ENCODE data around the gene METTL3.
A peak's percentile ranks its signal among the peaks of the same experiment; 100 is the strongest.

METTL3 gene

DNA sequence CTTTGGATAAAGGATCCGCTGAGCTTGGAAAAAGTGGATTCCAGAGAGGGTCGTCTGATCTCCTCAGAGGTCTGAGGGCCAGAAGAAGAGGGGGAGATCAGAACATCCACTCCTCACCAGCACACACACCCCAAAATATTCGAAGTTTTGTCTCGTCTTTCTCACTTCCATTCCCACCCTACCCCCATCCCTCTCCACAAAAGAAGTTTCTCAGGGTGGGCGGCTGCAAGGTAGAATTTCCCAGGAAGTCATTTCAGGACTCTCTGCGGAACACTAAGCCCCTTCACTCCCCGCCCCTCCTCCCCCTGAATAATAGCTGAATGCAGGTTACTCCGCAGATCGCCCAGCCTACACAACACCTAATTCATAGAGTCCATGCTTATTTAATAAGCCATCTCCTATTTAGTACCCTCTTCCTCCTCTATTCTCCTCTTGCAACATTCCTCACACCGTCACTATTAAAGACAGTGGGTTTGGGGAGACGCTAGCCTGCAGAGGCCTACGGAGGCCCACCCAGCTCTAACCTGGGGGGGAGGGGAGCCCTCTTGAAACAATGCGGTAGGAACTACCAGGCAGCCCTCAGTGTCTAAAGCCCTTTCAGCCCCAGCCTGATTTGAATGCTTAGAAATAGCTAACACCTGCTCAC is 15.7 kb upstream of the METTL3 start:
- DNase-seq (ENCODE audit: low read depth) = no peak

DNA sequence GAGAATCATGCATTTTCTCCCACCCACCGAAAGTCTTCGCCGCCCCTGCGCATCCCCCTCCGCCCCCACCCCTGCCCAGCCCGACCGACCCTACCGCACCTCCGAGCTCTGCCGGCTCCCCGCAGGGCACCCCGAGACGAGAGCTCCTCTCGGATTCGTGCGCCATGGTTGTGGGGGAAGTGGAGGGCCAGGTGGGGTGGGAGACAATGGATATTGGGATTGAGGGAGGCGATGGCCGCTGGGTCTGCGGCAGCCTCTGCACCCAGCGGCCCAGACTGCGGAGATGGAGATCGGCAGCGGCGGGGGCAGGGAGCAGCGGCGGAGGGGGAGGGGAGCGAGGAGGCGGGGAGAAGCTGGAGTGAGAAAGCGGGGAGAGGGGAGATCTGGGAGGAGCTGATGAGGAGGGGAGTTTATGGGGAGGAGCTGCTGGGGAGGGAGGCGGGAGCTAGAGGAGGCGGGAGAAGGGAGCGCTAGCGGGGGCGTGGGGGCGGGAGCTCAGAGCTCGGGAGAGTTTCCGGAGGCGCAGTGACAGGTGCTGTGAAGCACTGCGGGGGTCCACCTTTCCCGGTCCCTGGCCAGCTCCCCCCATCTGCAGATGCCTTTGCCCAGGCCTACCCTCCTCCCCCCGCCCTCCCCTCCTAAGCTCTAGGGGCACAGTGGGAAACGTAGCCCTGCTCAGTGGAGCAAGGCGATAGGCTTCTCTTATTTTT is 15.0 kb upstream of the METTL3 start, which contains the start of gene SALL2:
TSS of gene SALL2 (minus strand) at position 385 of the 710 bp plus-strand sequence. CDS start at position 166, 219 bp downstream.
- DNase-seq (ENCODE audit: low read depth) = peak; percentile 31

DNA sequence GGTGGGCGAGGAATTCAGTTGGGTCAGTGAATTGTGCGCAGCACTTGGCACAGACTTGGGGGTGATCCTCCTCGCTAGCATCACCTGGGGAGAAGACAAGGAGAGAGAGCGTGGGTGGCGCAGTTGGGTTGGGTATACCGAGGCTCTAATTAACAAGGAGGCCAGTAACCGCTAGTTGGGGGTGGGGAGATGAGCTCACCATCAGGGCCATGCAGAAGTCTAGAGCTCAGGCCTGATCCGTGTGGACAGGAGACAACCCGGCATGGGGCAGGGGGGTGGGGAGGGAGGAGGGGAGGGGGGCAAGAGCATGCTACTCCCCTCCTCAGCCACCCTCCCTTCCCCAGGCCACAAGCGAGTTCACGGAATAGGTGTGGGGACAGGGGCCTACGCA is 14.4 kb upstream of the METTL3 start:
- no peak for DNase-seq (ENCODE audit: low read depth)

DNA sequence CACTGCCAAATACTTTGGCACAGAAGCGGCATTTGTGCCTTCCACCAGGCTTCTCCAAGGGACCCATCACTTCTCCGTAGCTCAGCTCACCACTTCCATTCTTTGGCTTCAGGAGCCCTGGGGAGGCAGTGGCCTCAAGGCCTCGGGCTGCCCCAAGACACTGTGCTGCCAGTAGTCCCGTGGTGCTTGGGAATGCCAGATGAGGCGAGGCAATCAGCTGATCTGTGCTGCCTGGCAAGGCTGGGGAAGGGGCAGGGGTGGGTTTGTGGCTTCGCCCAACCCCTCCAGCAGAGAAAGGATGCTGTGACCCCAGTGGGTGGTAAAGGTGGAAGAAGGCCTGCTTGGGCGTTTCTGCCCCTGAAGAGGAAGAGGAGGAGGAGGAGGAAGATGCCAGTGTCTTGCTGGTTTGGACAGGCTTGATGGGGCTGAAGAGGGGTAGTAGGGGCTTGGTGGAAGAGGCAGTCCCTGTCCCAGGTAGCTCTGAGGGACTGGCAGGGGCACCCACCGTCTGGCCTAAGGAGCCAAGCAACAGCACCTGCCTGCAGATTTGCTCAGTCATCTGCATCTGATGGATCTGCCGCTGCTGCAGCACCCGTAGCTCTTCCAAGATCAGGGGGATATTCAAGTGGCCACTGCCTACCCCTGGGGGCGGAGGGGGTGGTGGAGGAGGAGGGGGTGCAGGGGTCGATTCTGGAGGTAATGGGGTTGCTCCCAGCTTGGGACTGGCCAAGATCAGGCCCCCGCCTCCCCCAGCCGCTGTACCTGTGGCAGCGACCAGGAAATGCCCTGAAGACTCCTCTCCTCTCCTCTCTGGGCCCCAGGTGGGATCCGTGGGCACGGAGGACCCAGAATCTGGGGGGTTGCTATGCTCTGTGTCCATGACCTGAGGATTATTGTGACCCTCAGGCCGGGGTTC is 13.7 kb upstream of the METTL3 start:
- DNase-seq (ENCODE audit: low read depth) = no peak

DNA sequence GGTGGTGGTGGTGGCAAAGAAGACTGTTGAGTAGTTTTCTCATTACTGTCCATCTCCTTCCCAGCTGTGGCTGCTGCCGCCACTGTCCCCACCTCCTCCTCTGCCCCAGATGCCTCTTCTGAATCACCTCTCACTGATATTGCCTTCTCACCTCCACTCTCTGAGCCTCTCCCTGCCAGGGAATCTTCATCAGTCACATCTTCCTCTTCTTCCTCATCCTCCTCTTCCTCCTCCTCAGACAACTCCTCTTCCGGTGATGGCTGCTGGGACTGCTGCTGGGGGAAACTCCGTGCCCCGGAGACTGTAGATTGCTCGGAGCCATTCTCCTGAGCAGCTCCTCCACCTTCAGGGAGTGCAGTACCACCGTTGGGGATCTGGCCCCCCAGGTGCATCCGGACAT is 12.1 kb upstream of the METTL3 start:
- no peak for DNase-seq (ENCODE audit: low read depth)

DNA sequence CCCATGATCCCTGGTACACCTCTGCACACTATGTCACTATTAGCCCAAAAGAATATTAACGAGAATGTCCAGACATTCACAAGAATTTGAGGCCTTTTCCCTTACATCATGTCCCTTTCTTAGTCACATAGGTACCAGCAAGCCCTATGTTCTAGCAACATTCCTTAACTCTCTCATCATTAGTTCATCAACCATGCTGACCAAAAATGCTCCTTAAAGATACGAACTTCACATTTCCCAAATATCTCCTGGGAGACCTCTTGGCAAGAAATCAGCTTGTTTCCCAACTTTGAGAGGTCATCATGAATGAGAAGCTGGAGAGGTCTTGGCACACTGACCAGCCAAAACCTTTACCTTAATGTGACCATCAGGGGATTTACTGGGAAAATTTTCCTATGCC is 10.4 kb upstream of the METTL3 start:
- no peak for DNase-seq (ENCODE audit: low read depth)

DNA sequence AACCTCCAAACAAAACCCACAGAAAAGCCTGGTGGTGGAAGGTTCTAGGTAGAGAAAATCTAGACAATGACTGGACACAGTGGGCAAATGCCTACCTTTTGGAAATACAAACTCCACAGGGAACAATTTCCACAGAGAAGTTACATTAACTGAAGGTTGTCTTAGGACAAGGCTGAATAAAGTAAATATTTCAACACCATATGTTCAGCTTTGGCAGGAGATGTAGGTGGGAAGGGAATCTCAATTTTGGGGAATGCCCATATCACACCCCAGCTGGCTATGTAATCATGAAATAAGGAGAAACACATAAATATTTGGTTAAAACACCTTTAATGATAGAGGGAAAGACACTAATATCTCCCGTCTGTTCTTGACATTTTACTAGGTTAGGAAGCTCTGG is 9.6 kb upstream of the METTL3 start:
- no peak for DNase-seq (ENCODE audit: low read depth)

DNA sequence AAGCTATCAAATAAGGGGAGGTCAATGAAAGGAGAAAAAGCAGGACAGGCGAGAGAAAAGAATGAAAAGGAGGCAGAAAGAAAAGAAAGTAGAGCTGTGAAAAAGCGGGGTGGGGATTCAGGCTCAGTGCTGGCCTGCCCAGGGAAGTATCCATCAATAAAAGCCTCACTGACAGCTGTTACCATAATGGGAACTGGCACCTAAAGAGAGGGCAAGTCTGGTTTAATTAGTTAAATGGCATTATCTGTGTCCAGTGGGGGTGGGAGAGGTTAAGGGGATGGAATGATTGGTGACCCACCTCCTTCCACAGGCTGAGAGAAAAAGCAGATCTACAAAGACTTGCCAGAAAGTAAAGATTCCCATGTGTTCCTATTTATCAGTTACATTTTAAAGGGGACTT is 7.6 kb upstream of the METTL3 start:
- DNase-seq (ENCODE audit: low read depth) = no peak

DNA sequence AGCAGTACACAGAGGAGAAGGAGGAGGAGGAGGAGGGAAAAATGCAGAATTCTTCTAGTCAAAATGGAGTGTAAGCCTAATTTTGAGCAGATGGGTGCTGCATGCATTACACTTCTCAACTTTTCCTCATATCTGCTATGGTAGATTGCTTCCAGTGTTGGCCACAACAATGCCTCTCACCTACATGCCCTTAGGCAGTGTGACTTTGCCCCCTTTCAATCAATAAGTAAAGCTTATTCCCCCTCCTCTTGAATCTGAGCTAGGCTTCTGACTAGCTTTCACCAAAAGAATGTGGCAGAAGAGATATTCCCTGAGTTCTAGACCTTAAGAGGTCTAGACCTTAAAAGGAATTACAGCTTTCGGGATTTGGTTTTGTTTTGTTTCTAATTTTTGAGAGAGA is 3.2 kb upstream of the METTL3 start:
- DNase-seq (ENCODE audit: low read depth) = no peak

DNA sequence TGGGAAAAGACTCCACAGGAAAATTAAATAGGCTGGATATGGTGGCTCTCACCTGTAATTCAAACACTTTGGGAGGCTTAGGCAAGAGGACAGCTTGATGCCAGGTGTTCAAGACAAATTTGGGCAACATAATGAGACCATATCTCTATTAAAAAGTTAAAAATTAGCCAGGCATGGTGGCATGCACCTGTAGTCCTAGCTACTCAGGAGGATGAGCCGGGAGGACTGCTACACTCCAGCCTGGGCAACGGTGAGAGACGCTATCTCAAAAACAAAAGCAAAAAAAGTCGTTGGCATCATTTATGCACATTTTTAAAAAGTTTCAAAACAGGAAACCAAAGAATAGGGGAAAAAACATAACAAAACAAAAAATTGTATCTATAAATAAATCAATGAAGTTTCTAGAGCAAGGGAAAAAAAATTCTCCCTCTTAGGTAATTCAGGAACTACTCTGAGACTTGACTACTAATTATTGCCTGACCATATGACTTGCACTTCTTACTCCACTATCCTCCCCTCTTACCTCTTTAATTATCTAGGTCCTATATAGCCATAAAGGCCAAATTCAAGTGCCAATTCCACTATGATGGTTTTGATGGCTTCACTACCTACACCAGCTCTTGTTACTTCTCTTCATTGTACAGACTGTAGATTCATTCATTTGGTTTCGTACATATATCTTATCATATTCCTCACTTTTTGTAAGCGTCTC is 1.6 kb downstream of the METTL3 start:
- no peak for DNase-seq (ENCODE audit: low read depth)

DNA sequence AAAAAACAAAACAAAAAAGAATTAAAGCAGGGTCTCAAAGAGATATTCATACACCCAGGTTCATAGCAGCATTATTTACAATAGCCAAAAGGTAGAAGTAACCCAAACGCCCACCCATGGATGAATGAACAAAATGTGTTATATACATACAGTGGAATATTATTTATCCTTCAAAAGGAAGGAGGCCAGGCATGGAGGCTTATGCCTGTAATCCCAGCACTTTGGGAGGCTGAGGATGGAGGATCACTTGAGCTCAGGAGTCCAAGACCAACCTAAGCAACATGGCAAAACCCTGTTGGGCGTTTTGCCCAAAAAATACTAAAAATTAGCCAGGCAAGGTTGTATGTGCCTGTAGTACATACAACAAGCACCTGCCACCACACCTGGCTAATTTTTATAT is 4.6 kb downstream of the METTL3 start:
- no peak for DNase-seq (ENCODE audit: low read depth)

DNA sequence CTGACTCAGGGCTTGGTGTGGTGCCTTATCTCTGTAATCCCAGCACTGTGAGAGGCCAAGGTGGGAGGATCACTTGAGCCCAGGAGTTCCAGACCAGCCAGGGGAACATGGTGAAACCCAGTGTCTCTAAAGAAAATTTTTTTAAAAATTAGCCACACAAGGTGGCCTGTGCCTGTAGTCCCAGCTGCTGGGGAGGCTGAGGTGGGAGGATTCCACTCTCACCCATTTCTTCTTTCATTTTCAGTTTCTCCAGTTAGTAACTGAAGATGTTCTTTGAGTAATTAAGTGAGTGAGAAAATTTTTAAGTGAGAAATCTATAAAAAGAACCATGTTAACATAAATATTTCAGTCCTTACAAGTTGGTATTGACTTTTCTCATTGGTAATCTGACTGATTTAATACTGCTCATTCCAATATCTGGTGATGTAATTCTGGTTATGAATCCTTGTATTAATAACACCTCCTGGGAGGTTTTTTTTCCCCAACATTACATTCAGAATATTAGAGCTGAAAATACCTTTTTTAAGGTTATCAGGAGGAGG is 6.1 kb downstream of the METTL3 start:
- no peak for DNase-seq (ENCODE audit: low read depth)

DNA sequence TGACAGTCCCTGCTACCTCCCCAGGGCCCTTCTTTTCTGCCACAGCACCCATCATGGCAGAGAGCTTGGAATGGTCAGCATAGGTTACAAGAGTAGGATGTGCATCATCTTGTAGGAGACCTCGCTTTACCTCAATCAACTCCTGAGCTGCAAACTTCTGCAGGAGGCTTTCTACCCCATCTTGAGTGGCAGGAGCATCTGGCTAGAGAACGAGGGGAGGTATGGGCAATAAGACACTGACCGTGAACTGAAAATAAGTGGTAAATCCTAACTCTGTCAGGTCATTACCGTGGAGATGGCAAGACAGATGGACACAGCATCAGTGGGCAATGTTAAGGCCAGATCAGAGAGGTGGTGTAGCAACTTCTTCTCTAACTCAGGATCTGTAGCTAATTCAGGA is 7.8 kb downstream of the METTL3 start:
- DNase-seq (ENCODE audit: low read depth) = no peak

DNA sequence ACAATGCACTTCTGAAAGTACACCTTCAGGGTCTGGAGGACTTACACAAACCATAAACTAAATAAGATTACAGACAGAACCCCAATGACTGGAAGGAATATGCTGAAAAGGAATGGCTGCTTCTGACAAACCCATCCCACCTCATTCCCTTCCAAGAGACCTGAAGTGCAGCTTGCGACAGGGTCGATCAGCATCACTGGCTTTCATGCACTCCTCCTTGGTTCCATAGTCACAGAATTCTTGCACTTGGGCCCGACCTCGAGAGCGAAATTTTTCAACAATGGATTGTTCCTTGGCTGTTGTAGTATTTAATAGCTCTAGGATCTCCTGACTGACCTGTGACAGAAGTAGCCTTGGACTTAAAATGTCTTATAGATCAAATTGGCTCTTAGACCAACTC is 9.6 kb downstream of the METTL3 start:
- DNase-seq (ENCODE audit: low read depth) = no peak

DNA sequence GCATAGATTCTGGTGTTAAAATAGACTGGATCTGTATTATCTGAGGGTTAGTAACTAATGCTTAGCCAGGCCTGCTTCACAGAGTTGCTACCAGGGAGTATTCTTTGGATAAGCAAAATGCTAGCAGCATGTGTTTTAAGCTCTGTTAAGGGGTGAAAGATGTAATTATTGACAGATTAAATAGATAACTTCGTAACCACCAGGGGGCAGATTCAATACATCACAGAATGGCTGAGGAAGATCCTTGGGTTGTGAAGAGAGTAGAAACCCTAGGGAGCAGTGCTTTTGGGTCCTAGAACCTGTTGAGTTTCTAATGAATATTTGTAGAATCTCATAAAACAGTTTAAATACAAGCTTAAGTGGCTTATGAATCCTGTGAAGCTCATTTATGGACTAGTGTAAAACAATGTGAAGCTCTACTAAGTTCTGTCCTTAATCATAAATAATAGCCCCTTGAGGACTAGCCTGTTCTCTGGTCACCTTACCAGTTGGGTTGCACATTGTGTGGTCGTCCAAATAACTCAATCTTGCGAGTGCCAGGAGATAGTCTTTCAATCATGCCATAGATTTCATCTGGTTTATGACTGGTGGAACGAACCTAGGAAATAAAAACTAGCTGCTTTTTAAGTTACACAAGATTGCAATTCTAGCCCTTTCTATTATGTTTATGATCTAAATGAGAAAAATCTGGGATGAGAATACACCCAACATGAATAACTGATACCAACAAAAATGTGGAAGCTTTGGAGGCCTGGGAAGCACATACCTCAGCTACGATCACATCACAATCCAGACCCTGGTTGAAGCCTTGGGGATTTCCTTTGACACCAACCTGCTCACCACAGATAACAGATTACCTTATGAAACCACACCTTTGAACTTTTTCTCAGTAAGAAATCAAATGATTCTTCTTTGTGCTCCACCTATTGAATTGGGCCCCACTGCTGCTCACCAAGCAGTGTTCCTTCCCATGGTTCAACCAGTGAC is 12.3 kb downstream of the METTL3 start:
- DNase-seq (ENCODE audit: low read depth) = no peak

DNA sequence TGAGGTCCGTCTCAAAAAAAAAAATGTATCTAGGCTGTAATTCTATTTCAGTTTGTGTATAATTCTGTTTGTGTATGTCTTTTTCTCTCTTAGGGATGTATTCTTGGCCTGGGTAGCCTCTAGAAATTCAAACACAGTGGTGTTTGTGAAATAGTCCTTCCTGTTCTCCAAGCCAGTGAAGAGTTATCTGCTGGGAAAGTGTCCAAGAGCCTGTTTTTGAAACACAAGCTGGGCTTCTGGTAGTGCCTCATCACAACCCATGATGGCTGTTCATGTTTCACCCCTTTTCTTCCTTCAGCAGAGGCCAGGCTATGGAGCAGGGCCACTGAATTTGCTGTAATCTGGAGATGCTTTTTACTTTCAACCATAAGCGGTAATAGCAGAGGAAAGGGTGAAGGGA is 14.7 kb downstream of the METTL3 start:
- no peak for DNase-seq (ENCODE audit: low read depth)

DNA sequence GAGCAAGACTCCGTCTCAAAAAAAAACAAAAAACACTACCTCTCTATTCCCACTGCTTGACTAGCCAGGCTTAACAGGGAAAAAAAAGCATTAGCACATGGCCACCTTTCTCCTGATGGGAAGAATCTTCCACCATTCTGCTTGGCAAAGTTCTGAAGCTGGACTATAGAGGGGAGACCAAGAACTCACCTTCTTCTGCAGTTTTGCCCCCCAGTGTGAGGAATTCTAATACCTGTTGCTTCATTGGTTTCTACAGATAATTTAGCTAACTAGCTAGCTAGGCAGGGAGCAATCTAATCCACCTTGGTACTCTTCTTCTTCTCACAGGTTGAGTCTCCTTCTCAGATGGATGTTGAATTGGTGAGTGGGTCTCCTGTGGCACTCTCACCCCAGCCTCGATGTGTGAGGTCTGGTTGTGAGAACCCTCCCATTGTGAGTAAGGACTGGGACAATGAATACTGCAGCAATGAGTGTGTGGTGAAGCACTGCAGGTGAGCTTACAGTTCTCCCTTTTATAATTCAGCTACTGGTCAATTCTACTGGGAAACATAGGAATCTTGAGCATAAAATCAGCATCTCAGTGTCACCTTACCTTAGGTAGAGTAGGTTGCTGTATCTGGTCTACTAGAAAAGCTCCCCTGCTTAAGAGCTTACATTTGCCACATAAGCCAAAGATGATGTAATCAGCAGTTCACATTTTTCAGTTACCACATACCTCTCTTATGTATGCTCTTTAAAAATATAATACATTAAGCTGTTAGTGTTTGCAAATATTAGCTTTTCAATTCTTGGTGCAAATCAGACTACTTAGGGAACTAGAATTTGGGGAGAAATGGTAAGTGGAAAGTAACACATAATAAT is 16.0 kb downstream of the METTL3 start:
- no peak for DNase-seq (ENCODE audit: low read depth)

DNA sequence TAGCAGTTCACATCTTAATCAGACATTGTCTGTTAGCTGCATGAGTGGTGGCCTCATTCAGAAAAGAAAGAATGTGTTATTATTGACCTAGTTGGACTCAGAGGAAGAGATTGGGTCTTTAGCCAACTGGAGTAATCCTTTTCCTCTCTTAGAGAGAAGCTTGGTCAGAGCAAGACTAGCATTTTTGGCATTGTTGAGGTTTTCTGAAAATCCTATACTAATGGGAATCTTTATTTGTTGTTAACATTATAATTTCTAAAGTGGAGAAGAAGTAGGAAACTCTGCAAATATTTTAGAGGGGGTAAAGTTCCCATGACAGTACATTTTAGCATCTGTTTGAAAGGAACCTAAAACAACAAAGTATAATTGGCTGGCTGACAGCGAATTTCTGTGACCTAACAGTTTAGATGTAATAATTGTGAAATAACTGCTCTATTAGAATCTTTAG is 24.5 kb downstream of the METTL3 start:
- DNase-seq (ENCODE audit: low read depth) = no peak

DNA sequence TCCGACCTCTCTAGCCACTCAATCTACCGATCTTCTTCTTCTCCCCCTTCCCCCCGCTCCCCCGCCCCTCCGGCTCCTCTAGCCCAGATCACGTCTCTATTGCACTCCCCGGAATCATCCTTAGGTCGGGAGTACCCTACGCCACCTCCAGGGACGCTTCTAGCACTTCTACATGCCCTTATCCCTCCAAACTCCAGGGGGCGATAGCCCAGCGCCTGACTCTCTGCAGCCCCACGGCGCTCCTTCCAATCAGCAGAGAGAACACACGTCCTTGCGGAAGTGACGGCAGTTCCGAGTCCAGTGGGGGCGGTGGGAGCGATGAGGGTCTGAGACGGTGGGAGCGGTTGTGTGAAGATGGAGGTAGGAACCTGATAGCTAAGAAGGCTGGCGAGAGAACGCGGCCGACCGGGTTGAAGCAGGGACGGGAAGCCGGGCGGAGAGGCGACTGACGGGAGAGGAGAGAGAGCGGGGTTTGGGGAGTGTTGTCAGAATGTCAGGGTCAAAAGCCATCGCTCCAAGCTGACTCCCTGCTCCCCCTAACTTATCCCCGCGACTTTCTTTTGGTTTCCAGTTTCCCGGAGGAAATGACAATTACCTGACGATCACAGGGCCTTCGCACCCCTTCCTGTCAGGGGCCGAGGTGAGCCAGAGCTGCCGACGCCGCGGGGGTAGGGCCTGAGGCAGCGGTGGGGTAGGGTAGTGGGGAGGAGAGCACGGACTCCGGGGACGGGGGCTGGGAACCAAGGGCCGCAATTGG is 34.0 kb downstream of the METTL3 start, which contains the start of the genes RAB2B and TOX4:
TSS of gene RAB2B (minus strand) at position 35 of the 757 bp plus-strand sequence. CDS start 87 bp downstream, outside the sequence.
TSS of gene TOX4 (plus strand) at position 271 of the 757 bp plus-strand sequence. CDS start at position 355, 84 bp downstream.
- DNase-seq (ENCODE audit: low read depth) = peak; percentile 64
